HG02973 (cell line): Measurements from ENCODE around the gene TGM4.
"Not testable (repeated sequence)": the region's sequence is repeated elsewhere in the genome, so short reads cannot be mapped to it uniquely, and the experiment has no call there.

ENCODE experiments used
- ATAC-seq: cut with Tn5 transposase; IDR thresholded peaks from one replicate; pipeline ENCODE4 v1.9.1; 2021; ENCODE audit warnings: moderate library complexity; ENCODE audit not compliant: unreplicated experiment

Gene TGM4

GRCh38 chr3:44913868-44914468, 39.6 kb downstream of the TGM4 start:
- ATAC-seq, result no peak

- ATAC-seq, result no peak
Measured at GRCh38 chr3:44914936-44915335, 40.5 kb downstream of the TGM4 start.

- no peak for ATAC-seq
Measured at GRCh38 chr3:44915702-44916438, 41.5 kb downstream of the TGM4 start.

- no peak for ATAC-seq
Measured at GRCh38 chr3:44918087-44918486, 43.7 kb downstream of the TGM4 start.

- ATAC-seq, result no peak
Measured at GRCh38 chr3:44918581-44918980, 44.2 kb downstream of the TGM4 start.

DNA sequence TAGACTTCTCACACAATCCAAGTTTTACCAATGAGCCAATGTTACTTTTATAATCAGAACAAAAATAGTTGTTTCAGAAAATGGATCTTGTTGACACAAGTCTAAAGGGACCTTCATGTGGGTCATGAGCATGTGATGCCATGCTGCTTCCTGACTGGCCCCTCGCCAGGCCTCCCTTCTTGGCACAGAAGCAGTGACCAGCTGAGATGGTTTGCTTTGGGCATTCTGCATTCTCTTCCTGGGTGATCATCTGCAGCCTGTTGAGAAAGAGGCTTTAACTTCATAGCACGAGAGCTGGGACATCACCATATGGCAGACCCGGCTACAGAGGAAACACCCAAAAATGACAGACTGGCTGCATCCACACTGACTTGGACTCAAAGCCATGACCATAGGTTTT, 45.7 kb downstream of the TGM4 start:
- no peak for ATAC-seq

- ATAC-seq, result no peak
Measured at GRCh38 chr3:44923632-44924456, 49.4 kb downstream of the TGM4 start.

GRCh38 chr3:44924457-44925084, 50.2 kb downstream of the TGM4 start:
- ATAC-seq, result no peak

DNA sequence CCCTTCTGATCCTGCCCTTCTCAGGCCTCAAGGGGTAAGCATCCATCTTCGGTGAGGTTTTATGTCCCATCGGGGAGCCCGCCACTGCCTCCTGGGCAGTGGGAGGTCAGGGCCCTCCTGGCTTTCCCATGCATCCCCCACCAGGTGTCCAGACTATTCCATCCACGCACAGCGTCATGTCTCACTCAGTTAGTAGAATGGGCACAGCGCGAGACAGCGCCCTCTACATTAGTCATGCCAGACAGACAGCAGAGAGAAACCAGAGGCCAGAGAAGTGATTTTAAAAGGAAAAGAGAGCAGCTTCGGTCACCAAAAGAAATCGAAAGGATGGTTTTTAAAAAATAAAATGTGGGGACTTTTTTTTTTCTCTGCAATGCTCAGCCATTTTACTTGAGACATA, 51.8 kb downstream of the TGM4 start:
- ATAC-seq, result no peak

DNA sequence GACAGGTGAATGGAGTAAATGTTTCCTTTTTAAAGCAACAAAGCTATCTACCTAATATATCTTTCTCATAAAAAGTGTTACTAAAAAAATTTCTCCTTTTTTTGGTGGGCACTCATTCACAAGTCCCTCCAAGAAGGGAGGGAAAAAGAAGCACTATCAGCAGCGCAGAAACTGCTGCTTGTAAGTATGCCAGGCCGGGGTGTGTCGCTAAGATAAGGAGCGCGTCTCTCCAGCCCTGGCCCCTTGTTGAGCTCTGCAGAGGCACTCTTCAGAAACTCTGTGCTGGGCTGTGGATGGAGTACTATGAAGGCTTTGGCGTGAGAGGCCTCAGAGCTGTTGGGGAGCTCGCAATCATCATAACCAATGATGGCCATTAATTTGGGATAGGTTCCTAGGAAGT, 52.5 kb downstream of the TGM4 start:
- no peak for ATAC-seq

DNA sequence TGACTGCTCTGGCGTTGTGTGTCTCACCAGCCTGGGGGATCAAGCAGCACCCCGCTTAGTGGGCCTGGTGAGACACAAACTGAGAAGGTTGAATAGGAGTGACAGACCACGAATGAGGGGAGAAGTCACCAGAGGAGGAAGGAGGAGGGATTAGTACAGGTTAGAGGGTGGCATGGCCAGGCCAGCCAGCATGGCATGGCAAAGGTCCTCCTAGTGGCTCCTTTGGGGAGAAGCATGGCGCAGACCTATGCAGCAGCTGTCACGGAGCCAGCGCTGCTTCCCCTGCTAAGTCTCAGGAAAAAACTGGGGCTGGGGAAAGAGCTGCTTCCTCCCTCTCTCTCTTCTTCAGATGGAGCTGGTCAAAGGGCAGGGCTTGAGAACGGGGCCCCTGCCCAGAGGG, 53.0 kb downstream of the TGM4 start:
- ATAC-seq, result no peak

DNA sequence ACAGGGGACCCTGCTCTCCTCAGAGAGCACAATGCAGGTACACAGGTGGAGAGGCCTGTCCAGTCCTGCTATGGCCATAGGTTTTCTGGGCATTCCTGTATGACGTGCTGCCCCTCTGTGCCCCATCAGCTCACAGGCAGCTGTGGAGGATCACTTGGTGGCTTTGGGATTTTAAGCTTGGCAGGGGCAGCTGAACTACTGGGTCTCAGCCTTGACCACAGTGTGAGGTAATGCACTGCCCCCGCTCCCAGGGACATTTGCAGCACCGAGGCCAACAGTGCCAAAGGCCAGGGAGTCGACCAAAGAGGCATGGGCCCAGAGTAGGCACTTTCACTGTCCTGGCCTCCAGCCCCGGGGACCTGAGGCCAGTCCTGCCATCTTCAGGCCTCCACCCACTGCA, 55.4 kb downstream of the TGM4 start:
- no peak for ATAC-seq

- no peak for ATAC-seq
Measured at GRCh38 chr3:44930911-44931310, 56.5 kb downstream of the TGM4 start.

GRCh38 chr3:44931791-44932190, 57.4 kb downstream of the TGM4 start:
- no peak for ATAC-seq

GRCh38 chr3:44932271-44932670, 57.9 kb downstream of the TGM4 start:
- ATAC-seq, result no peak

DNA sequence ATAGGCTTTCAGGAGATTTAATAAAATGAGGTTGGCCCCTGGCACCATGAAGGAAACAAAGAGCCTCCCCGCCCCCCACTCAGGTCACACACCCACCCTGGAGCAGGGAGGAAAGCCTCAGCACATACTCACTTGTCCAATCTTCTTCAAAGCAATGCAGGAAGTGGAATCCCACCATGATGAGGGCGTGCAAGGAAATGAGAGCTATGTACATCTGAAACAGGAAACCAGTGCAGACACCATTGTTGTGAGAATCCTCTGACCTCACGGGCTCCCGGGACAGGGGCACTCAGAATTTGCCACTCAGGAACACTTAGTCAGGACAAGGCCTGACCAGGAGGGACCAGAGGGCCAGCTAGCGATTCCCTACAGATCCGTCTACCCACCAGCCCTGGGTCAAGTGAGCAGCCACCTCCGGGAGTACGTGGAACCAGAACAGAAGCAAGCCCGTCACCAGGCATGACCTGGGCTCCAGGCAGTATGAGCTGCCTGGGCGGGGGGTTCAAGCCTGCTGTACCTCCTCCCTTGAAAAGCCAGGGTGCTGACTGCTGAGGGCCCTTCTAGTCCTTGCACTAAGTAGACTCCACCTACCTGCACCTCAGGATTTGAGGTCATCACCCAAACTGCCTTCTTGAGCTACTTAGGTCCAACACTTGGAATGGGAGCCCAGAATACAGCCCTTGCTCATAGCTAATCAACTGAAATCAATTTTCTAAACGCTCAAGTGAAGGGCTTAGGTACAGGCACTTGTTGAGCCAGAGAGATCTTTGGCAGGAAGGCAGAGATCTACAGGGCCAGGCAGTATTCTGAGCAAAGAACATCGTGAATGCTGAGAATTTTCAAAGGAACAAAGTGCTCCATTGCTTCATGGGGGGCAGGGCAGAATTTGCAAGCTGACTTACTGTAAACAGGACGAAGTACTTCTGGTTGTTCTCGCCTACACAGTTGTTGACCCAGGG, 58.9 kb downstream of the TGM4 start:
- ATAC-seq, result no peak

DNA sequence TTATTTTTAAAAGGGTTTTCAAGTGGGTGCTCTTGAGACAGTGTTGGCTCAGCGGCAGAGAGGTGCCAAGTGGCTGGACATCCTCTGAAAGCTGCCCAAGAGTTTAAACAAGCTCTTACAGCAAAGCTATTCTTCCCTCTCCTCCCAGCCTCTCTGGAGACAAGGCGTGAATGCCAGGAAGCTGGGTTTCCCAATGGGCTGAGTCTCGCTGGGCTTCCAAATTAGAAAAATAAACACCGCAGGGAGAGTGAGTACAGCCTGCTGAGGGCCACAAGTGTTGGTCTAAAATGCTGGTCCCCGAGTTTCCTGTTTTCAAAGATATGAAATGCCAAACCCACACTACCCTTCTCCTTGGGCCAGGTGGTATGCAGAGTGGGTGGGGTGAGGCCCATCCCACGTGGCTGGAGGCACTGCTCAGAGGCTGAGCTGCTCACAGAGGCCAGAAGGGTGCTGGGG, 65.2 kb downstream of the TGM4 start:
- no peak for ATAC-seq

- no peak for ATAC-seq
Measured at GRCh38 chr3:44942202-44942921, 68.0 kb downstream of the TGM4 start.

DNA sequence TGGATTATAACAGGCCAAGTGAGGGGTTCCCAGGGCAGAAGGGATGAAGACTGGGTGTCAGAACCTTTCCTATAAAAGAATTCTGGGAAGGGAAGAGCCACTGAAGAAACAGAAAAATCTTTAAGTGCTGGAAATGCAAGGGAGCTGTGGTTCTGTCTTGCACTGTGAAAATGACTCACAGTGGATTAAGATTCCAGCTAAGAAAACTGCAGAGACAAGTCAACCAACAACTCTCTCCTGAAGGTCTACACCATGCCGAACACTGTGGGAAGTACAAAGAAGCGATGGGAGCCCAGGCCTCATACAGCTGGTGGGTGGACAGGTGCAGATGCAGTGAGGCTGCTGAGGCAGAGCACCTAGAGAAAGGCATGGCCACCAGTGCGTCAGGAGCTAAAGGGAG, 73.8 kb downstream of the TGM4 start:
- no peak for ATAC-seq

DNA sequence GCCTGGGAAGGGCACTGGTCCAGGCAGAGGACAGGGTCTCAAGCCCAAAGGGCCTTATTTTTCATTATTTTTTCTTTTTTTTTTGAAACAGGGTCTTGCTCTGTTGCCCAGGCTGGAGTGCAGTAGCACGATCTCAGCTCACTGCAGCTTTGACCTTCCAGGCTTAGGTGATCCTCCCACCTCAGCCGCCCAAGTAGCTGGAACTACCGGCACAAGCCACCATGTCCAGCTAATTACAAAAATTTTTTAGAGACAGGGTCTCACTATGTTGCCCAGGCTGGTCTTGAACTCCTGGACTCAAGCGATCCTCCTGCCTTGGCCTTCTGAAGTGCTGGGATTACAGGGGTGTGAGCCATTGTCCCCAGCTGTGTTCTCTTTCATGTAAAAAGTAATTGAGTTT, 75.4 kb downstream of the TGM4 start:
- ATAC-seq, result not testable (repeated sequence)
